Spleen (tissue), 11 donors: ENCODE data around the gene CEP63. TPM values are rescaled to one million over a fixed set of nuclear protein-coding genes. Genes with fewer than 3 reads are reported as not detected.

Source experiments
- DNase-seq: peaks from one replicate; pipeline ENCODE4 v3.0.0-alpha.2; 2020
- H3K27ac ChIP-seq, 8 donors: fragments of 200-600 bp; sonication (generic) in 7 of 8; 1 replicate in 4 of 8; 2 replicates in 4 of 8; pipeline versions ENCODE4 v1.5.0 to v1.8.0; 2016 to 2021; ENCODE audit warnings: inconsistent platforms in 4 of 8, mild to moderate bottlenecking in 4 of 8, moderate library complexity in 1 of 8
- H3K27me3 ChIP-seq, 7 donors: fragments of 200-600 bp; sonication (generic) in 6 of 7; replicated peaks in 1 of 7; 1 replicate in 4 of 7; 2 replicates in 3 of 7; pipeline versions ENCODE4 v1.5.0 to v1.8.0; 2016 to 2021; ENCODE audit warnings: inconsistent platforms in 3 of 7, mild to moderate bottlenecking in 1 of 7
- H3K36me3 ChIP-seq, 6 donors: fragments of 200-600 bp; sonication (generic) in 5 of 6; 1 replicate in 4 of 6; 2 replicates in 2 of 6; pipeline versions ENCODE4 v1.5.0 to v1.8.0; 2016 to 2021; ENCODE audit warnings: inconsistent platforms in 2 of 6
- H3K4me1 ChIP-seq, 6 donors: fragments of 200-600 bp; sonication (generic) in 5 of 6; 1 replicate in 3 of 6; 2 replicates in 3 of 6; pipeline versions ENCODE4 v1.5.0 to v1.8.0; 2016 to 2021; ENCODE audit warnings: inconsistent platforms in 3 of 6
- H3K4me3 ChIP-seq, 8 donors: fragments of 200-600 bp; sonication (generic) in 7 of 8; 1 replicate in 4 of 8; 2 replicates in 4 of 8; pipeline versions ENCODE4 v1.5.0 to v1.8.0; 2016 to 2021; ENCODE audit warnings: inconsistent platforms in 4 of 8, mild to moderate bottlenecking in 4 of 8, moderate library complexity in 2 of 8
- H3K9me3 ChIP-seq, 8 donors: fragments of 200-600 bp; sonication (generic) in 7 of 8; 1 replicate in 4 of 8; 2 replicates in 4 of 8; pipeline versions ENCODE4 v1.5.0 to v1.8.0; 2016 to 2021; ENCODE audit warnings: inconsistent platforms in 4 of 8
- POLR2A ChIP-seq, 3 donors: fragments of 450-650 bp; IDR thresholded peaks; one replicate each; pipeline ENCODE4 v1.5.1; 2017; ENCODE audit warnings: antibody characterized with exemption in 3 of 3, mild to moderate bottlenecking in 1 of 3
- POLR2AphosphoS5 ChIP-seq, 3 donors: sonication (generic); formaldehyde crosslinking; IDR thresholded peaks; one replicate each; pipeline ENCODE4 v1.5.1; 2017; ENCODE audit warnings: antibody characterized with exemption in 3 of 3
- WGBS, 5 donors: extraction: QIAGEN DNeasy Blood & Tissue Kit in 3 of 5; methylation state at CpG; one replicate each; pipeline versions ENCODE4 v1.1.5 to v1.1.7; 2013 to 2018; 5-methylcytosine and 5-hydroxymethylcytosine counted together
- intact Hi-C: fragments of 100-400 bp; cut with DNase I; formaldehyde crosslinking; loops from one replicate; pipeline ENCODE4 v1.15.0; 2023; ENCODE audit warnings: low total_unique reads
- polyA plus RNA-seq, 3 donors: library from polyadenylated mRNA; stranded (reverse); fragments of 200-250 nt; gene quantifications; one replicate each; pipeline ENCODE4 v1.2.1, GENCODE V29; 2013
- total RNA-seq, 7 donors: library from RNA; depleted of rRNA in 3 of 7; stranded (reverse); fragments of >200 nt in 3 of 7; fragmentation: NEBNext Ultra II Directional in 4 of 7; extraction: Animal tissue kit (Norgen Biotek cat#: 25700) in 4 of 7; gene quantifications; one replicate each; pipeline versions ENCODE4 v1.1.0 to v1.2.1, GENCODE V29; 2016 to 2021
- TF ChIP-seq, protein P1 (sequence below), 11 experiments: fragments of 200-600 bp in 7 of 11; fragments of 450-650 bp in 4 of 11; sonication (generic) in 4 of 11; IDR thresholded peaks in 8 of 11; conservative IDR thresholded peaks in 3 of 11; 1 replicate in 7 of 11; 2 replicates in 4 of 11; pipeline versions ENCODE4 v1.4.0 to v1.8.0; 2016 to 2021; ENCODE audit warnings: antibody characterized with exemption in 11 of 11, inconsistent platforms in 4 of 11, mild to moderate bottlenecking in 1 of 11
- donor health status: healthy with polysubstance abuse.
- donor health status: DM: no; HTN: no; CAD: no; lungs with moderate emphysema.
- donor health status: DM: no; HTN: no; CAD: no.
- donor health status: Bipolar disorder and iron deficiency.
- donor health status: healthy.
- donor health status: DM: no; HTN: no; CAD: no.
- donor health status: DM: yes; HTN: yes; CAD: no.

CEP63 gene
- total and polyA plus RNA-seq, 10 donors: 13.4 to 37.0 (median 28.1) TPM

GRCh38 chr3:134576831-134577230, 91.0 kb downstream of the CEP63 start:
- TF ChIP-seq POLR2AphosphoS5 (IDR thresholded peaks at IDR 0.05) (no peak), POLR2A (IDR thresholded peaks at IDR 0.05) (no peak)
- TF ChIP-seq, protein P1, sequence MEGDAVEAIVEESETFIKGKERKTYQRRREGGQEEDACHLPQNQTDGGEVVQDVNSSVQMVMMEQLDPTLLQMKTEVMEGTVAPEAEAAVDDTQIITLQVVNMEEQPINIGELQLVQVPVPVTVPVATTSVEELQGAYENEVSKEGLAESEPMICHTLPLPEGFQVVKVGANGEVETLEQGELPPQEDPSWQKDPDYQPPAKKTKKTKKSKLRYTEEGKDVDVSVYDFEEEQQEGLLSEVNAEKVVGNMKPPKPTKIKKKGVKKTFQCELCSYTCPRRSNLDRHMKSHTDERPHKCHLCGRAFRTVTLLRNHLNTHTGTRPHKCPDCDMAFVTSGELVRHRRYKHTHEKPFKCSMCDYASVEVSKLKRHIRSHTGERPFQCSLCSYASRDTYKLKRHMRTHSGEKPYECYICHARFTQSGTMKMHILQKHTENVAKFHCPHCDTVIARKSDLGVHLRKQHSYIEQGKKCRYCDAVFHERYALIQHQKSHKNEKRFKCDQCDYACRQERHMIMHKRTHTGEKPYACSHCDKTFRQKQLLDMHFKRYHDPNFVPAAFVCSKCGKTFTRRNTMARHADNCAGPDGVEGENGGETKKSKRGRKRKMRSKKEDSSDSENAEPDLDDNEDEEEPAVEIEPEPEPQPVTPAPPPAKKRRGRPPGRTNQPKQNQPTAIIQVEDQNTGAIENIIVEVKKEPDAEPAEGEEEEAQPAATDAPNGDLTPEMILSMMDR (IDR thresholded peaks at IDR 0.05 in 8 of 11, conservative IDR thresholded peaks at IDR 0.05 in 3 of 11): no peak
- intact Hi-C loops: no loop called here
- H3K4me1 ChIP-seq: no peaks in the 10 kb centered on the region
- H3K27me3 ChIP-seq: no peaks in the 10 kb centered on the region
- H3K9me3 ChIP-seq: peaks cover 0 to 19% (median 6%) of the 10 kb centered on the region in 8 donors
- no peaks in the 10 kb centered on the region for H3K36me3 ChIP-seq
- WGBS, 5 donors: 80 to 89% (median 86%) methylated on average over 3 of the region's 3 CpGs
- no peak for DNase-seq
- H3K27ac ChIP-seq: no peak overlapping the region
- H3K4me3 ChIP-seq: no peak overlapping the region

- TF ChIP-seq, protein P1 (IDR thresholded peaks at IDR 0.05 in 8 of 11, conservative IDR thresholded peaks at IDR 0.05 in 3 of 11): no peak
- TF ChIP-seq POLR2A (IDR thresholded peaks at IDR 0.05): no peak
- no peak for TF ChIP-seq POLR2AphosphoS5 (IDR thresholded peaks at IDR 0.05)
- no peak overlapping the region for H3K4me3 ChIP-seq
- H3K36me3 ChIP-seq: no peaks in the 10 kb centered on the region
- H3K9me3 ChIP-seq: peaks cover 0 to 13% (median 1%) of the 10 kb centered on the region in 8 donors
- no peaks in the 10 kb centered on the region for H3K27me3 ChIP-seq
- H3K4me1 ChIP-seq: no peaks in the 10 kb centered on the region
- intact Hi-C loops: no loop called here
- 88 to 92% (median 91%) methylated on average over 3 of the region's 3 CpGs for WGBS, 5 donors
- H3K27ac ChIP-seq: no peak overlapping the region
- DNase-seq: no peak
Observed at GRCh38 chr3:134579141-134579665, 93.3 kb downstream of the CEP63 start.

DNA sequence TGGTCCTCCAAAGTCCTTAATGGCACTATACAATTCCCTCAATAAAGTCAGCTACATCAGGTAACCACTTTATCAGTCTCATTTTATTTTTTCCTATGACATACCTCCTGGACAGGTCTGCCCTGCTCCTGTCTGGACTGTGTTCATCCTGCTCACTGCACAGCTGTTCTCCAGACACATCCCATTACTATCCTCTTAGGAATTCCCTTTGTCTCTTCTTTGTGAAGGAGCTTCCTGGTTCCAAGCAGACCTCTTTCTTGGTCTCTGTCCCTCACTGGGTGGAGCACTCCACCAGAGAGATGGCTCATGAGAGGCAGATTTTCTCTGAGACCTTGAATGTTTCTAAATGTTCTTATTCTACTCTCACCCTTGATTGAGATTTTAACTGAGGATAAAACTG, 104.9 kb downstream of the CEP63 start:
- Histone ChIP-seq H3K4me3 (peak overlapping the region in 1 of 8 donors; percentile 7), H3K36me3 (no peaks in the 10 kb centered on the region), H3K9me3 (no peaks in the 10 kb centered on the region), H3K27me3 (no peaks in the 10 kb centered on the region), H3K4me1 (no peaks in the 10 kb centered on the region), H3K27ac (peak overlapping the region in 3 of 8 donors; percentile 43 to 63 (median 44))
- TF ChIP-seq, protein P1 (IDR thresholded peaks at IDR 0.05 in 8 of 11, conservative IDR thresholded peaks at IDR 0.05 in 3 of 11): no peak
- TF ChIP-seq POLR2A (IDR thresholded peaks at IDR 0.05) (no peak), POLR2AphosphoS5 (IDR thresholded peaks at IDR 0.05) (no peak)
- intact Hi-C loops: no loop called here
- DNase-seq: no peak

DNA sequence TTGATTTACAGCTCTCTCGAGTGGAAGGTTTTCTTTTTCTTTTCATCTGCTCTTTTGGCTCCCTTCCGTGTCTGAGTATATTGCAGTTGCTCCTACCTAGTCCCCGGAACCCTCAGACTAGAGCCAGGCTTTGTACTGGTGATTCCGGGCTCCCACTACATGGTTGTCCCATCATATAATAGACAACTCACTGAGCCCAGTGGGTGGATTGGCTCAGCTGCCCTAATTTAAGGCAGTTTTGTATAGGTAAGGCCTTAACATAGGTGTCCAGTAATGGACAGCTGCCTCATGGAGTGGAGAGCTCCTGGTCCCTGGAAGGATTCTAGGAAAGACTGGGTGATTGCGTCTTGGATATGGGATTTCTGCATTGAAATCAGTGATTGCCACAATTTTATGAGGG, 106.9 kb downstream of the CEP63 start:
- Histone ChIP-seq H3K36me3 (no peaks in the 10 kb centered on the region), H3K4me1 (peaks cover 0 to 7% (median 0%) of the 10 kb centered on the region in 6 donors), H3K27me3 (no peaks in the 10 kb centered on the region), H3K9me3 (no peaks in the 10 kb centered on the region), H3K27ac (no peak overlapping the region), H3K4me3 (no peak overlapping the region)
- WGBS, 5 donors: 87 to 91% (median 90%) methylated on average over 5 of the region's 5 CpGs
- intact Hi-C loops: no loop called here
- TF ChIP-seq, protein P1 (IDR thresholded peaks at IDR 0.05 in 8 of 11, conservative IDR thresholded peaks at IDR 0.05 in 3 of 11): no peak
- TF ChIP-seq POLR2AphosphoS5 (IDR thresholded peaks at IDR 0.05) (no peak), POLR2A (IDR thresholded peaks at IDR 0.05) (no peak)
- DNase-seq: no peak
